ENCODE results near the gene BTBD18.

Gene BTBD18, protein sequence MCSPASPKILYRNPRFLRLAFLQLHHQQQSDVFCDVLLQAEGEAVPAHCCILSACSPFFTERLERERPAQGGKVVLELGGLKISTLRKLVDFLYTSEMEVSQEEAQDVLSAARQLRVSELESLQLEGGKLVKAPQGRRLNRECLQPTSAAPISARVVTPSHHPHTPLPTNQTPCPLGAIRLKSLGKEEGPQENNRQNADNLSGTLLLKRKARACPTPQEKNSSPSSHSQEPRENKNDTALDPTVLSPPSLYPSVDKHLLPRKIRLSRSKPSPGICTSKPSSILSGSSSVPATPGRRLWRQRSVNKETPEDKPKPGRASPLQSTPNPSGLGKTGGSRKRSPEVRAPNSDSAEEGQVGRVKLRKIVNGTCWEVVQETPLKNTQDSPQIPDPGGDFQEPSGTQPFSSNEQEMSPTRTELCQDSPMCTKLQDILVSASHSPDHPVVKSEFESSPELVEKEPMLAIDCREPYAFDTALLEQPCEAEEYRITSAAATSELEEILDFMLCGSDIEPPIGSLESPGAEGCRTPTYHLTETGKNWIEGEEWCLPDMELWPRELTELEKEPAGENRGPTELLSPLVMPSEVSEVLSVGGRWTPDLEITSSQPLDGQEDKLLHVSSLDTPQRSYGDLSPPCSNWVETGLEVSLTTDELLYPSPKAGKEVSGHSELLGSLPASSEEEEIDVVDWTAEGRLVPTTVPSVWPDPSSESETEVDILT

DNA sequence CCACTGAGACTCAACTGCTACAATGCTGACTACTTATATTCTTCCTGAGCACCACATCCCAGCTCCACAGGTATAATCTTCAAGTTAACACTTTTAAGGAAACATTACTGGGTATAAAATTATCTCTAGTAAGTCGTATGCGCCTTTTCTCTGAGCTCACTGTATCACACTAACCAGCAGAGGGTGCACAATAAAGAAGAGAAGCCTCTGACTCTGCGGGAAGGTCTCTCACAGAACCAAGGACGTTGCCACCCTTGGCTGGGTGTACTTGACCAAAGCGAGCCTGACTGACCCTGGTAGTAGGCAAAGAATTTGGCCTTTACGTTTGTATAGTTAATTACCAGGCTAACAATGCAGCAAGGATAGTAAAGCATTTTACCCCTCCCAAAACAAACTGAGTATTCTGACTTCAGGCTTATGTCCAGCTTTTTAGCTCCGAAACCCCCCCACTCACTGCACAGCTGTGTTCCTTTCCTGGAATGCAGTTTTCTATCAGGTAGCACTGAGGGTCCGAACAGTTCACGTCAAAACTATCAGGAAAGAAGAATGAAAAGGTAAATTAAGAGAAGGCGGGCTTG is at the start of gene BTBD18:
Gene BTBD18, minus strand, starts transcription at position 144 of the 578 bp plus-strand sequence. CDS start 631 bp downstream, outside the sequence.
- no peak for DNase-seq (ENCODE audit: low spot score)

- DNase-seq (ENCODE audit: low spot score) = no peak
Measured at GRCh38 chr11:57801183-57801485, 49.5 kb upstream of the BTBD18 start.

- DNase-seq (ENCODE audit: low spot score) = peak; percentile 66
Measured at GRCh38 chr11:57800444-57801182, 49.0 kb upstream of the BTBD18 start.

DNA sequence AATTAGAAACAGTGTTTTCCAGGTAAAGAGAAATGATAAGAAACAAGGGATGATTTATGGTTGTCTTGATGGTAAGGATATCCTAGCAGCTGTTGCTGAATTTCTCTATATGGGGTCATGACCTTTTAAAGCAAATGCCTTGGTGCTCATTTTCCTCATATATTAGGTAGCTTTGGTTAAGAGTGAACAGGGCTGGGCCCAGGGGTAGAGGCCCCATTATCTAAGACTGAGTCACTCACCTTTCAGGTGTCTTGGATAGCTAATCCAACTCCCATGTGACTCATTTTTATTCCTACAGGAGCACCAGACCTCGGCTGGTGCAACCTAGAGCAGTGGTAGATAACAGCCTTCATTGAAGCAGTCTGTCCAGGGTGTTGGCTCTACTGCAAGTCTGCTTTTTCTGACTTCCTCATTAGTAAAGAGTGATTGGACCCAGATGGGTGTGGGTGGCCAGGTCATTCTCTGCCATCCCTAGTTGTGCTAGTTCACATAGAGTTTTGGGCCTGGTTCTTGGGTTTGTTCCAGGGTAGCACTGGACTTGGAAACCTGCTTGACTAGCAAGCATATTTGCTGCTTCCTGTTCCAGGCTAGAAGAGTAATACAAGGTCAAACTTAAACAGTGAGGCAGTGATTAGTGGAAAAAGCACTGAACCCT is 47.4 kb upstream of the BTBD18 start:
- no peak for DNase-seq (ENCODE audit: low spot score)

DNA sequence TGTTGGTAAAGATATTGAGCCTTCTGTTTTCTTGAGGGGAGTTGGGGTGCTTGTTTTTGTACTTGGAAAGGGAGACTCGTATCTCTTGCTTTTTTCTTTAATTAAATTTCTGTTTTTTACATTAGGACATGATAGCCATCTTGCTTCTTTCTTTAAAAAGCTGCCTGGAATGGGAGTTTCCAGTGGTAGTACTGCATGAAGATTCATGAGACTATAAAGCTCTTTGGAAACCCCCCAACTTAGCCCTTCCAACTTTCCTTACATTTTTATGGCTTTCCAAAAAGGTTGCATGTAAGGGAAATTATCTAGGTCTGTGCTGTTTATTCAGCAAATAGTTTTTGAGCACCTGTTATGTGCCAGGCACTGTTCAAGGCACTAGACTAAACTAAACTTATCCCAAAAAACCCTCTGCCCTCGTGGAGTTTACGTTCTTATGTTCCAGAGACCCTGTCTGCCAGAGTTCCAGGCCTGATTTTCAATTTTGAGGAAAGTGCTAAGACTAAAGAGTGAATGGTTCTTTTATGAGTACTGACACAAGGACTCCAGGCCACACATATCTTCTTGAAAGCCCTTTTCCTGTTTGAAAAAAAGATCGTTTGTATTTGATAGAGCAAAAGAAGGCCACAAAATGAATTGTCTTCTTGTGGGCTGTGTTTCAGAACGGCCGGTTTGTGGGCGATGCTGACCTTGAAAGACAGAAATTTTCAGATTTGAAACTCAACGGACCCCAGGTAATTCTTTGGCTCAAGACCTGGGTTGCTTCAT is 41.9 kb upstream of the BTBD18 start:
- DNase-seq (ENCODE audit: low spot score) = no peak

- DNase-seq (ENCODE audit: low spot score) = peak; percentile 31
Measured at GRCh38 chr11:57792870-57793269, 41.3 kb upstream of the BTBD18 start.

DNA sequence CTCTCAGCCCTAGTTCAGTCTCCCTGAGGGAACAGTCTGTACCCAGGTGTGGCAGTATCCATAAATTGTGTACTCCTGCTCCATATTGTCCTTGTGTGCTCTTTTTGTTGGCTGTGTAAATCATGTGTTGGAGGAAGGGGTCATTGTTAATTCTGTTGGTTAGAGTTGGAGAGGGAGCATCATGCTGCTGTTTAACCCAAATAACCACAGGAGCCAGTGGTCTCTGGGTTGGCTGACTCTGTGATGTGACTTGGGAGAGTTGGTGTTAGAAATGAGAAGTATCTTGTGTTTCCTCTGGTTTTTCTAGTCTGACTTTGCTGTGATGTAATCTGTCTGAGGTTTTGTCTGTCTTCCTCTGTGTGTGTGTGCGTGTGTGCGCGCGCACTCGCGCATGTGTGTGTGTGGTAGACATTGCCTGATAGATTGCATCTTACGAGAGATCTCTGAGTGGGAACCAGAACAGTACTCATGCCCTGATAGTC is 40.5 kb upstream of the BTBD18 start:
- peak; percentile 93 for DNase-seq (ENCODE audit: low spot score)

- no peak for DNase-seq (ENCODE audit: low spot score)
Measured at GRCh38 chr11:57791321-57792059, 39.9 kb upstream of the BTBD18 start.

DNA sequence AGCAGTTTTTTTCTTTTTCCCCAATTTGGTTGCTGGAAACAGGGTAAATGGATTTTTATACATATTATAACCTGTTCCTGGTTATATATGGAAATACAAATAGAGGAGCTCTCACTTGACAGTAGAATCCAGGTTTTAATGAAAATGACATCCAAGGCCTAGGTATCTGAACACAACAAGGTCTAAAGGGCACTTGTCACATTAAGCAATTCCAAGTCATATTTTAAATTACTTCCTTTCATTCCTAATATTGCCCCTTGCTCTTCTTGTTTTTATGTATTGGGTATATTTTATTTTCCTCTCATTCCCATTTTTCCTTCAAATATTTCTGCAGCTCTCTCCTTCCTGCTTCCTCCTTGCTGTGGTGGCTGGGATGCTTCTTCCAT is 37.1 kb upstream of the BTBD18 start:
- no peak for DNase-seq (ENCODE audit: low spot score)

- DNase-seq (ENCODE audit: low spot score) = no peak
Measured at GRCh38 chr11:57787920-57788702, 36.5 kb upstream of the BTBD18 start.

DNA sequence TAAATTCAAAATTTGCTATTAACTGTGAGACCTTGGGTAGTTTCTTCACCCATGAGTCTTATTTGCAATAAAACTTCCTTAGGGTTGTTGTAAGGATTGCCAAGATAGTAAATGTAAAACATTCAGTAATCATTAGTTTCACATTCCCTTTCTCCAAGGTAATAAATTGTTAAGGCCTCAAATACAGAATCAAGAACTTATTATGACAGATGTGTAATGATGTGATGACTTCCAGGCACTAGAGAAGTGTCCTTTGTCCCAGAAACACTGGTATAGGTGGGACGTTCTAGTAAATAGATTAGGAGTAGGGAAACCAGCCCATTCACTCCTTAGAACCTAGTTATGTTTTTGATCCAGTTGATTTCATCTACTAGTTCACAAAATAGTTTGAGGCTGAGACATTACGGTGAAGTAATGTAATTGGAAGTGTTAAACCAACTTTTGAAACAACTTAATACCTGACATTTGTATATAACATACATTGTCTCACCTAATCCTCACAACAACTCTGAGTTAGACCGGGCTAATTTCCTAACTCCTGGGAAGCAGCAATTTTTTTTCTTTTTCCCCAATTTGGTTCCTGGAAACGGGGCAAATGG is 35.5 kb upstream of the BTBD18 start:
- DNase-seq (ENCODE audit: low spot score) = no peak

DNA sequence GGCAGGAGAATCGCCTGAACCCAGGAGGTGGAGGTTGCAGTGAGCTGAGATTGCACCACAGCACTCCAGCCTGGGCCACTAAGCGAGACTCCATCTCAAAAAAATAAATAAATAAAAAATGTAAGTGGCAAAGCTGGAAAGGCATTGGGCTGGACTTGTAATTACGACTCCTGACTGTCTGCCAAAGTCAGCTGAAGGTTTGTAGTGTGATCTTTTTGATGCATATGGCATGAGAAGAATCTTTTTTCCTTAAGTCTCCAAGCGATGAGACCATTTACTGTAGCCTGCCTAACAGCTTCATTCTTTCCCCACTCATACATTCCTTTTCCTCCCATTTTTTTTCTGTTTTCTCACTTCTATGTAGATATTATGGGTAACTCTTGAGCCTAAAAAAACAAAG is 34.8 kb upstream of the BTBD18 start:
- DNase-seq (ENCODE audit: low spot score) = no peak

DNA sequence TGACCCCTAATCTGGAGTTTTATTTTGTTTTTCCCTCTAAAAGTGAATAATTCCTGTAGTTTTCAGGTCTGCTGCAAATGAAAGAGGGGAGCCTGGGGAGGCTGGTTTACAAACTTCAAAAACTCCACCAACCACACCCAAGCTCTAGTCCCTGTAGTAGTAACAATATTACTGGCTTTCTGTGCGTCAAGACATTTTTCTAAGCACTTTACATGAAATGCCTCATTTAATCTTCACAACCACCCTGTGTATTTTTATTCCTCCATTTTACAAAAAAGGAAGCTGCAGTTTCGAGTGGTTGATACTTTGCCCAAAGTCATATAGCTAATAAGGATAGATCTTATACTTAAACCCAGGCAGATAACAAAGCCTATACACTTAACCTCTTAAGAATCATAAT is 33.5 kb upstream of the BTBD18 start:
- DNase-seq (ENCODE audit: low spot score) = no peak

- DNase-seq (ENCODE audit: low spot score) = no peak
Measured at GRCh38 chr11:57781529-57781943, 29.9 kb upstream of the BTBD18 start.

DNA sequence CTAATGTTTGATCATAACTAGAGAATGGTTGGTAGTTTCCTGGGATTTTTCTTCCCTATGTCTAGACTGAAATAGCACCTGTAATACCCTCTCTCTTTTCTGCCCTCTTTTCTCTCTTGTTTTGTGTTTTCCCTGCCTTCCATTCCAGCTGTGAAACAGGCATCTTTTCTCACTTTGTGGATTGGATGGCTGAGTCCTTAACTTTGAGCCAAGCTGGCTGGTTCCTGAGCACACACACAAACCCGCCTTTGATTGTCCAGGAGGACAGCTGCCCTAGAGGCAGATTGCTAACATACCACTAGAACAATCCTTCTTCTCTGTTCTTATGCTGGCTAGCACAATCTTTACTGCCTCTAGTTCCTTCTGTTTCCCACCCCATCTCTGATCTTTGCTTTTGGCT is 27.7 kb upstream of the BTBD18 start:
- no peak for DNase-seq (ENCODE audit: low spot score)

DNA sequence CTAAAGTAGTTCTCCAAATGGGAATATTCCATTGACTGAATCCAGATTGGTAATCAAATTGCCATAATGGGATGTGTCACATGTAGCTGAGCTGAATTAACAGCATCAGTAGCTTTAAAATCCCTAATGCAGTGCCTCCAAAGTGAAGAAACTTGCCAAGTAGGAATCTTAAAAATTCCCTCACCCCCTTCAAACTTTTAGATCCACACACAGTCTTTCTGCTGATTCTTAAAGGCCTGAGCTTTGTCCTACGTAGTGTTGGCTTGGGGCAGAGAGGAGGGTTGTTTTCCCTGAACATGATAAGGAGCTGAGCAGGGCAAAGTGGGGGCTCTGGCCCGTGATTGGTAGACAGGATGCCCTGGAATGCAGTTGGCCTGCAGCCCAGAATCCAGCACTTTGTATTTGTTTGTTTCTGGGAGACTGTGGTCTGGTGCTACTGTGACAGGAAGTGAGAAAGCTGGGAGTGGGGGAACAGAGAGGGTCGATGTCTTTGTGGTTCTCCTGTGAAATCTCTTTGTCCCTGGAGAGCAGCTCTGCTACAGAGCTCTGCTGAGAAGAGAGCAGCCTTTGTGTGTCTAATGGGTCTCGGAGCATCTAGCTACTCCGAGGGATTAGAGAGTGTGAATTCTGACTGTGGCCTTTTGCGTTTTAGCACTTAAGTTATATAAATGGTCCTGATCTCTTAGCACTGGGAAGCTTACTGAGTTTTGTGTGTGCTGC is 26.9 kb upstream of the BTBD18 start:
- no peak for DNase-seq (ENCODE audit: low spot score)

- DNase-seq (ENCODE audit: low spot score) = no peak
Measured at GRCh38 chr11:57777969-57778317, 26.3 kb upstream of the BTBD18 start.

DNA sequence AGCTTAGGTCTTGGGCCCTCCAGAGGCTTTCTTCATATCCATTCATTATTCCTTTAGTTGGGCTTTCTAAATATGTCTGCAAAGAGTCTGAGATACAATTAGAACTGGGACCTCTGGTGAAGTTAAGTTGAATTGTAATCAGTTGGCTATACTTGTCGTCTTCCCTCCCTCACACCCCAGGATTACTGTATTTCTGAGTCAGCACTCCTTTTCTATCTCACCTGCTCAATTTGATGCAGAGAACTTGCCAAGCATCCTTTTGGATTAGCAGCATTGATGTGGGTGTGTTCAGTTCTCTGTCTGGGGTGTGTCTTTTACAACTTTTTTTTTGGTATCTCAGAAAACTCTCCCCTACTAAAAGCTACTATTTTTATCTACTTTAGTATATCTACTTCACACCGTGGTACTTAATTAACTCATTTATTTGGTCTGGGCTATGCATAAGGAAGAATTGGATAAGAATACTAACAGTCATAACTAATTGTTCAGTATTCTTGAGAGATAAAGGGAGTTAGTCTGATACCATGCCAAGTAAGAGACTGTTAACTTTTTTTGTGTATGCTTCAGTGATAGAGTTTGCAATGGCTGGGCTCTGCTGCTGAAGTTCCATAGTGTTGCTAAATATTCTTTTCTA is 25.1 kb upstream of the BTBD18 start:
- DNase-seq (ENCODE audit: low spot score) = no peak

Measured in CD4-positive, alpha-beta T cell treated with Interleukin-15 for 4 hours (primary cell).